PC-9 (cell line): ENCODE results near the gene CHRNA5.

ENCODE experiments used
- CTCF ChIP-seq: fragments of 200-600 bp; sonication (generic); conservative IDR thresholded peaks from 2 replicates; pipeline ENCODE4 v1.6.1; 2017; ENCODE audit warnings: mixed run types, antibody characterized with exemption, mild to moderate bottlenecking, moderate library complexity
- EZH2 ChIP-seq: fragments of 200-600 bp; sonication (generic); IDR thresholded peaks from 2 replicates; pipeline ENCODE4 v1.8.0; 2017; ENCODE audit warnings: antibody characterized with exemption, low read depth

GRCh38 chr15:78603467-78603866, 38.1 kb downstream of the CHRNA5 start:
- TF ChIP-seq CTCF, result no peak
- TF ChIP-seq EZH2, result no peak
